Chondrocyte (in vitro differentiated cells): ENCODE measurements around the gene KRT86. TPM values are rescaled to one million over a fixed set of nuclear protein-coding genes. Genes with fewer than 3 reads are reported as not detected.

Experiments used
- DNase-seq: peaks from one replicate; pipeline ENCODE4 v3.0.0; 2021; ENCODE audit warnings: mixed read lengths, low spot score
- H3K27ac Mint-ChIP-seq: one replicate; pipeline ENCODE4 v1.8.0; 2021; ENCODE audit warnings: mild to moderate bottlenecking, moderate library complexity, mixed read lengths; ENCODE audit not compliant: unreplicated experiment
- H3K27me3 Mint-ChIP-seq: 2 replicates; pipeline ENCODE4 v1.8.0; 2021; ENCODE audit warnings: low read depth, mixed read lengths
- H3K36me3 Mint-ChIP-seq: 2 replicates; pipeline ENCODE4 v1.8.0; 2021; ENCODE audit warnings: low read depth, mixed read lengths
- H3K4me1 Mint-ChIP-seq: 2 replicates; pipeline ENCODE4 v1.8.0; 2021; ENCODE audit warnings: low read depth, mild to moderate bottlenecking, mixed read lengths
- H3K4me3 Mint-ChIP-seq: one replicate; pipeline ENCODE4 v1.8.0; 2021; ENCODE audit warnings: mild to moderate bottlenecking, moderate library complexity, mixed read lengths; ENCODE audit not compliant: unreplicated experiment
- H3K9me3 Mint-ChIP-seq: 2 replicates; pipeline ENCODE4 v1.8.0; 2021; ENCODE audit warnings: low read depth, mixed read lengths
- total RNA-seq: library from RNA; stranded (reverse); gene quantifications from 3 replicates; pipeline ENCODE4 v1.2.1, GENCODE V29; 2021
- TF ChIP-seq, protein P1 (sequence below): fragments of 200-600 bp; sonication (generic); IDR thresholded peaks from 2 replicates; pipeline ENCODE4 v1.5.0; 2021; ENCODE audit warnings: antibody characterized with exemption, mild to moderate bottlenecking, moderate library complexity

KRT86 gene
- total RNA-seq, 1 donor from 2014 or later: 0.67 TPM

DNA sequence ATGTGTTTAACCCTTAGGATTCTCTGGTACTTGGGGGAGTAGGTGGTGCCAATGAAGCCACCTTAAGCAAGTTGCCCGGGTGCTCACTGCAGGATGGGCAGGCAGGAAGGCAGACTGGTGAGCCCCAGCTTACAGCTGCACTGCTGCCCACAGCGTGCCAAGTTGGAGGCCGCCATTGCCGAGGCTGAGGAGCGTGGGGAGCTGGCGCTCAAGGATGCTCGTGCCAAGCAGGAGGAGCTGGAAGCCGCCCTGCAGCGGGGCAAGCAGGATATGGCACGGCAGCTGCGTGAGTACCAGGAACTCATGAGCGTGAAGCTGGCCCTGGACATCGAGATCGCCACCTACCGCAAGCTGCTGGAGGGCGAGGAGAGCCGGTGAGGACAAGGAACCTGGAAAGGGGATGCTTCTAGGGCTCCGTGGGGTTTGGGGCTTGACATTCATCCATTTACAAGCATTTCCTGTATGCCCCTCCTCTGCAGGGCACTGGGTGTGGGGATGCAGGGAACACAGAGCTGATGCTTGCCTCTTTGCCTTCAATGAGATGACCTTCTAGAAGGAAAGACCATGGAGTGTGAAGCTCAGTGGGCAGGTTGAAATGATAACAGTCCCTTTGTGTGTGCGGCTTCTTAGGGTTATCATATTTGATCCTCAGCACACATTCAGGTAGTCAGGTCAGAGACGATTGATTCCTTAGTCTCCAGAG is 29.0 kb upstream of the KRT86 start:
- TF ChIP-seq, protein P1, sequence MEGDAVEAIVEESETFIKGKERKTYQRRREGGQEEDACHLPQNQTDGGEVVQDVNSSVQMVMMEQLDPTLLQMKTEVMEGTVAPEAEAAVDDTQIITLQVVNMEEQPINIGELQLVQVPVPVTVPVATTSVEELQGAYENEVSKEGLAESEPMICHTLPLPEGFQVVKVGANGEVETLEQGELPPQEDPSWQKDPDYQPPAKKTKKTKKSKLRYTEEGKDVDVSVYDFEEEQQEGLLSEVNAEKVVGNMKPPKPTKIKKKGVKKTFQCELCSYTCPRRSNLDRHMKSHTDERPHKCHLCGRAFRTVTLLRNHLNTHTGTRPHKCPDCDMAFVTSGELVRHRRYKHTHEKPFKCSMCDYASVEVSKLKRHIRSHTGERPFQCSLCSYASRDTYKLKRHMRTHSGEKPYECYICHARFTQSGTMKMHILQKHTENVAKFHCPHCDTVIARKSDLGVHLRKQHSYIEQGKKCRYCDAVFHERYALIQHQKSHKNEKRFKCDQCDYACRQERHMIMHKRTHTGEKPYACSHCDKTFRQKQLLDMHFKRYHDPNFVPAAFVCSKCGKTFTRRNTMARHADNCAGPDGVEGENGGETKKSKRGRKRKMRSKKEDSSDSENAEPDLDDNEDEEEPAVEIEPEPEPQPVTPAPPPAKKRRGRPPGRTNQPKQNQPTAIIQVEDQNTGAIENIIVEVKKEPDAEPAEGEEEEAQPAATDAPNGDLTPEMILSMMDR: no peak
- no peaks in the 10 kb centered on the region for H3K9me3 Mint-ChIP-seq
- DNase-seq: no peak
- no peaks in the 10 kb centered on the region for H3K27me3 Mint-ChIP-seq
- H3K27ac Mint-ChIP-seq: peak overlapping the region; percentile 92
- H3K4me1 Mint-ChIP-seq: peaks cover 87% of the 10 kb centered on the region
- no peaks in the 10 kb centered on the region for H3K36me3 Mint-ChIP-seq
- H3K4me3 Mint-ChIP-seq: no peak overlapping the region

DNA sequence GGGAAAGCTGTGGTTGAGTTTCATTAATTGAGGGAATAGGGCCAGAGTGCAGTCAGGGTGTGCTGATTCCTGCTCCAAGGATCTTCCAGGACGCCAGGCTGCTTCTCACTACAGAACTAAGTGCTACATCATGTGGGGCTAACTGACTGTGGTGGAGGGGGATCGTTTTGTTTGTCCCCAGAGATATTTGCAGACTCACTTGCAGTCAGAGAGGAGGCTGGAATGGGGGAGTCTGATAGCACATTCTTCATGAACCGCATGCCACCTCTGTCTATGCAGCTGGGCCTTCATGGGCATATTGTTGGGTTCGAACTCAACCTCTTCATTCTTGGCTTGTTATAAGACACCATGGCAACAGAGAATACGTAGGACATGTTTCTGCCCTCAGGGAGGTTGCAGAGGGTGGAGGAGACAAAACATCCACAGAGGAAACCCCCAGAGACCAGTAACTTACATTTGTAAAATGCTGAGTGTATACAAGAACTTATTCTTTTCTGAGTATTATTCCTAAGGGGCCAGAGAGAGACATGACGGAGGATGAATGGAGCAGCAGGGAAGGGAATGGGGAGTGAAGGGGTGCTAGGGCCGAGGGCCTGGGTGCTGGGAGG is 28.4 kb upstream of the KRT86 start:
- no peak for DNase-seq
- Mint-ChIP-seq H3K4me1 (peaks cover 87% of the 10 kb centered on the region), H3K27me3 (no peaks in the 10 kb centered on the region), H3K9me3 (no peaks in the 10 kb centered on the region), H3K4me3 (no peak overlapping the region), H3K36me3 (no peaks in the 10 kb centered on the region), H3K27ac (peak overlapping the region; percentile 92)
- TF ChIP-seq, protein P1: no peak

DNA sequence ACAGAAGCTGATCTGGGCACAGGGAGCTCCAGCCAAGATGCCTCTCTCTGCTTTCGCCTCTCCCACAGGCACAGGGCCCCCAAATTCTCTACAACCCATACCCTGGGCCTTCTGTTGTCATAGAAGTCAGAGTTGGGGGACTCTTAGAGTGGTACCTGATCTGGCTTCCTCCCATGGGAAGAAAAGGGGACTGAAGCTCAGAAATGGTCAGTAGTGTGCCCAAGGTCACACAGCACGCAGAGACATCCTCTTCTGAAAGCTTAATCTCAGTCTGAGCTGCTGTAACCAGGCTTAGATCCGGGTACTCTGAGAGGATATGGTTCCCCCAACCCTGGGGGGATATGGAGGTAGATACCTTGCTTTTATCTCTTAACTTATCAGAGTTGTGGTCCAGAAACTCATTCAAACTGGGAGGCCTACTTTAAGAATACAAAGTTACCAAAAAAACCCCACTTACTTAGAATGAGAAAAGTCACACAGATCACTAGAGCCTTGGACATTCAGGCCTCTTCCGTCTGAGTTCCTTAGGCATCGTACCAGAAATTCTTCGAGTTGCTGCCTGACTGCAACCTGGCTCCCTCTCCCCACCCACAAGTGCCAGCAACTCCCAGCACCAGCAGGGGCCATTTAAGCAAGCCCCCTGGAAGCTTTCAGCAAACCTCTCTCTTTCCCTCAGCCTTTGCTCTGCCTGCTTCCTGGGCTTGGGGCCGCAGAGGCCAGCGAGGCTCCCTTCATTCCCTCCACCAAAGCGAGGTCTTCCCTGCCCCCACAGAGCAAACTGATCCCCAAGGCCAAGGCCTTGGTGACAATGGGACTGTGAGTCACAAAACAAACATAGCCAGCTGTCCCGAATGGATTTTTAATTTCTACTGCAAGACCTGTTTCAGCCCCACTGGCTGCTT is 27.5 kb upstream of the KRT86 start:
- Mint-ChIP-seq H3K27me3 (no peaks in the 10 kb centered on the region), H3K36me3 (no peaks in the 10 kb centered on the region), H3K27ac (peak overlapping the region; percentile 92), H3K4me3 (no peak overlapping the region), H3K9me3 (no peaks in the 10 kb centered on the region), H3K4me1 (peaks cover 82% of the 10 kb centered on the region)
- TF ChIP-seq, protein P1: no peak
- no peak for DNase-seq

DNA sequence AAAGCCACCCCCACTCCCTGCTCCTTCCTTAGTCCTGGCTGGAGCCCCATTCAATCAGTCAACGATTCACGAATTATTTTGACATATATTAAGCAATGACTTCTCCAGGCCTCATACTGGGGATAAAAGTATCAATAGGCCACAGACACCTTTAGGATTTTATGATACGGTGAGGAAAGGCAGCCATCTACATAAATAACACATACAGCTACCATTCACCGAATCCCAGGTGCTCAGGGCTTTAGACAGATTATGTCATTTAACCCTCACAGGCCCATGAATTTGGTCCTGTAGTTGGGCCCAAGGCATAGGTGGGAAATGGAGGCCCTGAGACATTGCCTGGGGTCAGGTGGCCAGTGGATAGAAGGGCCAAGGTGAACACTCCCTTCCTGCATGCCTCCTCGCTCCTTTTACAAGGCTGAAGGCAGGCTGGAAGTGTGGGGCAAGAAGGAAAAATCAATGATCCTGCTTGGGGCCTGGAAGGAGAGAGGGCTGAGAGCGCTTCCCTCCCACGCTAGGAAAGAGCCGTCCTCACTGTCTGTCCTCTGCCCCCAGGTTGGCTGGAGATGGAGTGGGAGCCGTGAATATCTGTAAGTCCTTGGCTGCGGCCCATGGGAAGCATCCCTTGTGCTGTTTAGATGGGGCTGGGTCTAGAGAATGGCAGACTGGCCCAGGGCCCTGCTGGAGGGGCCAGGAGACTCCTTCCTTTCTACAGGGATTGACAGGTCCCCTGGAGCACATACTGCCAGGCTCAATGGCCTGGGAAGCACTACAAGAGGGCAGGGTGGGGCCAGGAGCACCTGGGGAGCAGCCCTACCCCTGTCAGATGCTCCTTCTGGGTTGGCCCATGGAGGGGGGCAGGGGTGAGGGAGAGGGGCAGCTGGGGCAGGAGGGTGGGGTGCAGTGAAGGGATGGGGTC is 26.6 kb upstream of the KRT86 start:
- no peaks in the 10 kb centered on the region for H3K9me3 Mint-ChIP-seq

More for the DNA sequence above, 26.6 kb upstream of the KRT86 start:
- Mint-ChIP-seq H3K36me3 (no peaks in the 10 kb centered on the region), H3K27ac (peak overlapping the region; percentile 92), H3K27me3 (no peaks in the 10 kb centered on the region), H3K4me1 (peaks cover 72% of the 10 kb centered on the region), H3K4me3 (no peak overlapping the region)
- DNase-seq: no peak
- TF ChIP-seq, protein P1: no peak
